PC-3 (cell line): ENCODE results near the gene CACNA1C.

Source experiments
- CTCF ChIP-seq: fragments of 300-600 bp; sonication (generic); conservative IDR thresholded peaks from 2 replicates; pipeline ENCODE4 v1.5.1; 2017; ENCODE audit warnings: antibody characterized with exemption, low read depth, mild to moderate bottlenecking, low read length
- EZH2 ChIP-seq: fragments of 300-600 bp; sonication (generic); IDR thresholded peaks from one replicate; pipeline ENCODE4 v1.6.1; 2017; ENCODE audit warnings: antibody characterized with exemption, mild to moderate bottlenecking, low read length; ENCODE audit not compliant: unreplicated experiment
- EZH2phosphoT487 ChIP-seq: fragments of 300-600 bp; sonication (generic); IDR thresholded peaks from 2 replicates; pipeline ENCODE4 v1.6.1; 2018; ENCODE audit warnings: mild to moderate bottlenecking, antibody characterized with exemption, low read length, borderline replicate concordance

GRCh38 chr12:2273288-2273687, 220.5 kb downstream of the CACNA1C start:
- no peak for TF ChIP-seq CTCF
- no peak for TF ChIP-seq EZH2
- TF ChIP-seq EZH2phosphoT487 = no peak
